ENCODE data around the gene SCART1. TPM values are rescaled to one million over a fixed set of nuclear protein-coding genes. Genes with fewer than 3 reads are reported as not detected.
"Not testable (repeated sequence)": the region's sequence is repeated elsewhere in the genome, so short reads cannot be mapped to it uniquely, and the experiment has no call there.

Gene SCART1
- 2.3 TPM for polyA plus RNA-seq
- long read RNA-seq, donor 1, result 0 reads
- long read RNA-seq, donor 2, result 0 reads
- long read RNA-seq, donor 3, result 0 reads
- long read RNA-seq, donor 4, result 0 reads
- long read RNA-seq, donor 5, result 0 reads
- long read RNA-seq, donor 6, result 0 reads
- long read RNA-seq, donor 7, result 0 reads
- long read RNA-seq, donor 8, partial matches to known transcripts, result 0 of 1 reads
- long read RNA-seq, donor 8, other reads (novel, unspliced or antisense), result 0 of 1 reads
- long read RNA-seq, donor 9, partial matches to known transcripts, result 0 of 1 reads
- long read RNA-seq, donor 9, other reads (novel, unspliced or antisense), result 0 of 1 reads
- long read RNA-seq, donor 10, result 0 reads
- long read RNA-seq, donor 11, result 0 reads

DNA sequence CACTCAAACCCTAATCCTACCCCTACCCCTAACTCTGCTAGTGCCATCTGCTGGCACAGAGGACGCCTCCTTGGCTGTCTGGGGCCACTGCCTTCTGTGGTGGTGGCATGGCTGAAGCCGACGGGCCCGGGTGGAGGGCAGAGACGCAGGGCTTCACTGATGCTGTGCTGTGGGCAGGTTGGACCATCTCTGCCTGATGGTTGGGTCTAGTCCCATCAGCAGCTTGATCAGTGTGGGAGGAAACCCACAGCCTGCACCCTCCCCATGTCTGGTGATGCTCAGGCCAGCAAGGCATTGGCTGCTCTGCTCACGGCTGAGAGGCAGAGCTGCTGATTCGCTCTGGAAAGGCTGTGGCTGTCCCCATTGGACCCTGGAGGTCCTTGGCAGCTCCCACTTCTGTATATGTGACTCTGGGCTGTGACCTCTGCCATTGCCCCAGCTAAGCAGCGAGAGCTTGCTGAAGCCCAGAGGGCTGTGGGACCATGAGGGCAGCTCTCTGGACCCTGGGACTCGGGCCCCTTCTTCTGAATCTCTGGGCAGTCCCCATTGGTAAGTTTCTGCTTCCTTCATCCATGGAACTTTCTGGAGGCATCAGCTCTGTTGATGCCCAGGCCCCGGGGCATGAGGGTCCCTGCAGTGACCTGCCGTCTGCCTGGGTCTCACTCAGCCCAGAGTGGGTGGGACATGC lies at the start of gene SCART1:
Gene SCART1 (plus strand): TSS at position 430 of the 688 bp plus-strand sequence. CDS start 53 bp downstream, at position 483.
- no peaks in the 10 kb centered on the region for H3K4me1 ChIP-seq (ENCODE audit: control insufficient read depth, insufficient read depth, low read length)
- no CpG with 5 or more reads among the region's 11 CpGs for WGBS (ENCODE audit: insufficient coverage, low lambda C conversion rate)
- DNase-seq, result no peak
- no peak within 1 kb of the TSS for H3K27ac ChIP-seq (ENCODE audit: low read length)
- peaks cover 16% of the 10 kb centered on the region for H3K9me3 ChIP-seq (ENCODE audit: control insufficient read depth, low read depth, low read length)
- no peaks in the 10 kb centered on the region for H3K36me3 ChIP-seq (ENCODE audit: control insufficient read depth, insufficient read depth, low read length)
- no peaks in the 10 kb centered on the region for H3K27me3 ChIP-seq (ENCODE audit: control insufficient read depth, insufficient read depth, low read length)
- no peak within 1 kb of the TSS for H3K4me3 ChIP-seq (ENCODE audit: low read length)

DNA sequence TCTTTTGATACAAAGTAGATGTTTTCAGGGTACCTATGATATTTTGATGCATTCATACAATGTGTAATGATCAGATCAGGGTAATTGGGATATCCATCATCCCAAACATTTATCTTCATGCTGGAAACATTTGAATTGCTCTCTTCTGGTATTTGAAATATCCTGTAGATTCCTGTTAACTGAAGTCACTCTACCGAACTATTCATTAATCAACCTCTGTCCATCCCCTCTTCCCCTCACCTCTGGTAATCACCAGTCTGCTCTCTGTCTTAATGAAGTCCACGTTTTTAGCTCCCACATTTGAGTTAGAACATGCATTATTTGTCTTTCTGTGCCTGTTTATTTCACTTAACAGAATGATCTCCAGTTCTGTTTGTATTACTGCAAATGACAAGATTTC lies 48.5 kb upstream of the SCART1 start:
- Histone ChIP-seq H3K4me3 (ENCODE audit: low read length) (no peak overlapping the region), H3K9me3 (ENCODE audit: control insufficient read depth, low read depth, low read length) (peaks cover 4% of the 10 kb centered on the region), H3K27ac (ENCODE audit: low read length) (no peak overlapping the region), H3K27me3 (ENCODE audit: control insufficient read depth, insufficient read depth, low read length) (no peaks in the 10 kb centered on the region), H3K36me3 (ENCODE audit: control insufficient read depth, insufficient read depth, low read length) (peaks cover 72% of the 10 kb centered on the region), H3K4me1 (ENCODE audit: control insufficient read depth, insufficient read depth, low read length) (no peaks in the 10 kb centered on the region)
- DNase-seq, result no peak
- WGBS (ENCODE audit: insufficient coverage, low lambda C conversion rate), result 75% methylated on average over 2 of the region's 2 CpGs

DNA sequence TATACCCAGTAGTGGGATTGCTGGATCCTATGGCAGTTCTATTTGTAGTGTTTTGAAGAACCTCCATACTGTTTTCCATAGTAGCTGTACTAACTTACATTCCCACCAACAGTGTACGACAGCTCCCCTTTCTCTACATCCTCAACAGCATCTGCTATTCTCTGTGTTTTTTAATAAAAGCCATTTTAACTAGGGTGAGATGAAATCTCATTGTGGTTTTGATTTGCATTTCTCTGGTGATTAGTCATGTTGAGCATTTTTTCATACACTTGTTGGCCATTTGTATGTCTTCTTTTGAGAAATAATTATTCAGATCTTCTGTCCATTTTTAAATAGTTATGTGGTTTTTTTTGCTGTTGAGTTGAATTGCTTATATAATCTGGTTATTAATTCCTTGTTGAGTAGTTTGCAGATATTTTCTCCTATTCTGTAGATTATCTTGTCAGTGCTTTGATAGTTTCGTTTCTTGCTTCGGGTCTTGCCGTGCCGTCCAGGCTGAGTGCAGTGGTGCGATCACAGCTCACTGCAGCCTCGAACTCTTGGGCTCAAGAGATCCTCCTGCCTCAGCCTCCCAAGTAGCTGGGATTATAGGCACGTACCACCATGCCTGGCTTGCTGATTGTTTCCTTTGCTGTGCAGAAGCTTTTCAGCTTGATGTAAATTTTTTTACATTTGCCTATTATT lies 47.8 kb upstream of the SCART1 start:
- no peaks in the 10 kb centered on the region for H3K4me1 ChIP-seq (ENCODE audit: control insufficient read depth, insufficient read depth, low read length)
- H3K9me3 ChIP-seq (ENCODE audit: control insufficient read depth, low read depth, low read length), result peaks cover 7% of the 10 kb centered on the region
- no CpG with 5 or more reads among the region's 8 CpGs for WGBS (ENCODE audit: insufficient coverage, low lambda C conversion rate)
- H3K36me3 ChIP-seq (ENCODE audit: control insufficient read depth, insufficient read depth, low read length), result peaks cover 71% of the 10 kb centered on the region
- H3K27me3 ChIP-seq (ENCODE audit: control insufficient read depth, insufficient read depth, low read length), result no peaks in the 10 kb centered on the region
- no peak overlapping the region for H3K27ac ChIP-seq (ENCODE audit: low read length)
- no peak overlapping the region for H3K4me3 ChIP-seq (ENCODE audit: low read length)
- DNase-seq, result no peak

DNA sequence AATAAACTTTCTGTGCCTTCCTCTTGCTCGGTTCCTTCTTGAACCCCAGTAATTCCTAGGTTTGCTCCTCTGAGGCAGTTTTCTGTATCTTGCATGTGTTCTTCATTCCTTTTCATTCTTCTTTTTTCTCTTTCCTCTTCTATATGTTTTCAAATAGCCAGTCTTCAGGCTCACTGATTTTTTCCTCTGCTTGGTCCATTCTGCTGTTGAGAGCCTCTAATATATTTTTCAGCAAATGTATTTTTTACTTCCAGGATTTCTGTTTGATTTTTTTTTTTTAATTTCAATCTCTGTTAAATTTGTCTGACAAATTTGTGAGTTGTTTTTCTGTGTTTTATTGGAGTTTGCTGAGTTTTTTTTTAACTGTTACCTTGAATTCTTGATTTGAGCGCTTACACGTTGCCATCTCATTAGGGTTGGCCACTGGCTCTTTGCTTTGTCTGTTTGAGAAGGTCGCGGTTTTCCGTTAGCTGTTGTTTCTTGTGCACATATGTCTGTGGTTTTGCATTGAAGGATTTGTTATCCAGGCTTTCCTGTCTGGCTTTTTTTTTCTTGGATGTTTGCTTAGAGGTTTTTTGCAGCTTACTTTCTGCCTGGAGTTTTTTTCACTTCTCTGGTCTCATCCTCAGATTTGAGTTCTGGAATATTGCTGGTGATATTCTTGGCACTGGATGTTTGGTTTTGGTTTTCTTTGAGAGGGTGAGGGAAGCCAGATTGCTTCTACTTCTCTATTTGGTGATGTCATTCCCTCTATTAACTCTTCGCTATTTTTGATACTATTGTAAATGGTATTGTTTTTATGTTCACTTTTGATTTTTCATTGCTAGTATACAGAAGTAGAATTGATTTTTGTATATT lies 42.0 kb upstream of the SCART1 start:
- Histone ChIP-seq H3K27me3 (ENCODE audit: control insufficient read depth, insufficient read depth, low read length) (no peaks in the 10 kb centered on the region), H3K4me3 (ENCODE audit: low read length) (no peak overlapping the region), H3K9me3 (ENCODE audit: control insufficient read depth, low read depth, low read length) (peaks cover 38% of the 10 kb centered on the region), H3K4me1 (ENCODE audit: control insufficient read depth, insufficient read depth, low read length) (no peaks in the 10 kb centered on the region), H3K27ac (ENCODE audit: low read length) (no peak overlapping the region), H3K36me3 (ENCODE audit: control insufficient read depth, insufficient read depth, low read length) (peaks cover 57% of the 10 kb centered on the region)
- DNase-seq, result no peak
- WGBS (ENCODE audit: insufficient coverage, low lambda C conversion rate), result 98% methylated on average over 6 of the region's 7 CpGs

DNA sequence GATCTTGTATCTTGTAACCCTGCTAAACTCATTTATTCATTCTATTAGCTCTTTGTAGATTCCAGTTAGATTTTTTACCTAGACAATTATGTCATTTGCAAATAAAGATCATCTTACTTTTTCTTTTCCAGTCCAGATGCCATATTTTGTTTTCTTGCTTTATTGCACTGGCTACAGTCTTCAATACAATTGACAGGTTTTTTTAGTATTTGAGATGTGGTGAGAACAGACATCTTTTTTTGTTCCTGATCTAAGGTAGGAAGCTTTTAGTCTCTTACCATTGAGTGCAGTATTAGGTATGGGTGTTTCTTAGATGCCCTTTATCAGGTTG lies 41.4 kb upstream of the SCART1 start:
- H3K4me1 ChIP-seq (ENCODE audit: control insufficient read depth, insufficient read depth, low read length), result no peaks in the 10 kb centered on the region
- no peaks in the 10 kb centered on the region for H3K27me3 ChIP-seq (ENCODE audit: control insufficient read depth, insufficient read depth, low read length)
- no peak overlapping the region for H3K27ac ChIP-seq (ENCODE audit: low read length)
- no peak for DNase-seq
- H3K36me3 ChIP-seq (ENCODE audit: control insufficient read depth, insufficient read depth, low read length), result peaks cover 54% of the 10 kb centered on the region
- H3K9me3 ChIP-seq (ENCODE audit: control insufficient read depth, low read depth, low read length), result peaks cover 38% of the 10 kb centered on the region
- H3K4me3 ChIP-seq (ENCODE audit: low read length), result no peak overlapping the region

DNA sequence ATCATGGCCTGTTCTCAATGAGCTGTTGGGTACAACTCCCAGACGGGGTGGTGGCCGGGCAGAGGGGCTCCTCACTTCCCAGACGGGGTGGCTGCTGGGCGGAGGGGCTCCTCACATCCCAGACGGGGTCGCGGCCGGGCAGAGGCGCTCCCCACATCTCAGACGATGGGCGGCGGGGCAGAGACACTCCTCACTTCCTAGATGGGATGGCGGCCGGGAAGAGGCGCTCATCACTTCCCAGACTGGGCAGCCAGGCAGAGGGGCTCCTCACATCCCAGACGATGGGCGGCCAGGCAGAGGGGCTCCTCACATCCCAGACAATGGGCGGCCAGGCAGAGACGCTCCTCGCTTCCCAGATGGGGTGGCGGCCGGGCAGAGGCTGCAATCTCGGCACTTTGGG lies 39.3 kb upstream of the SCART1 start:
- DNase-seq; H3K4me1 ChIP-seq (ENCODE audit: control insufficient read depth, insufficient read depth, low read length); H3K27ac ChIP-seq (ENCODE audit: low read length); H3K27me3 ChIP-seq (ENCODE audit: control insufficient read depth, insufficient read depth, low read length); H3K4me3 ChIP-seq (ENCODE audit: low read length): not testable (repeated sequence)
- H3K36me3 ChIP-seq (ENCODE audit: control insufficient read depth, insufficient read depth, low read length), result peaks cover 54% of the 10 kb centered on the region
- peaks cover 38% of the 10 kb centered on the region for H3K9me3 ChIP-seq (ENCODE audit: control insufficient read depth, low read depth, low read length)
- no CpG with 5 or more reads among the region's 23 CpGs for WGBS (ENCODE audit: insufficient coverage, low lambda C conversion rate)

DNA sequence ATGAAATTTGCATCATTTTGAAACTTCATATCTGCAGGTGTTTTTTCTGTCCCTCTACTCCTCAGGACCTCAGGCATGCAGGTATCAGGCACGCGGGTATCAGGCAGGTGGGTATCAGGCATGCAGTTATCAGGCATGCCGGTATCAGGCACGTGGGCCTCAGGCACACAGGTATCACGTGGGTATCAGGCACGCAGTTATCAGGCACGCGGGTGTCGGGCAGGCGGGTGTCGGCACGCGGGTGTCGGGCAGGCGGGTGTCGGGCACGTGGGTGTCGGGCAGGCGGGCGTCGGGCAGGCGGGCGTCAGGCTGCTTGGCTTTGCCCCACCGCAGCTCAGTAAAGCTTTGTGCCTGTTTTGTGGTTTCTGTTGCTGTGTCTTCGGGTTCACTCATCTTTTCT lies 38.0 kb upstream of the SCART1 start:
- peaks cover 31% of the 10 kb centered on the region for H3K9me3 ChIP-seq (ENCODE audit: control insufficient read depth, low read depth, low read length)
- H3K4me1 ChIP-seq (ENCODE audit: control insufficient read depth, insufficient read depth, low read length), result no peaks in the 10 kb centered on the region
- no peak for DNase-seq
- WGBS (ENCODE audit: insufficient coverage, low lambda C conversion rate), result no CpG with 5 or more reads among the region's 25 CpGs
- no peak overlapping the region for H3K4me3 ChIP-seq (ENCODE audit: low read length)
- H3K27me3 ChIP-seq (ENCODE audit: control insufficient read depth, insufficient read depth, low read length), result no peaks in the 10 kb centered on the region
- H3K27ac ChIP-seq (ENCODE audit: low read length), result no peak overlapping the region
- peaks cover 56% of the 10 kb centered on the region for H3K36me3 ChIP-seq (ENCODE audit: control insufficient read depth, insufficient read depth, low read length)

DNA sequence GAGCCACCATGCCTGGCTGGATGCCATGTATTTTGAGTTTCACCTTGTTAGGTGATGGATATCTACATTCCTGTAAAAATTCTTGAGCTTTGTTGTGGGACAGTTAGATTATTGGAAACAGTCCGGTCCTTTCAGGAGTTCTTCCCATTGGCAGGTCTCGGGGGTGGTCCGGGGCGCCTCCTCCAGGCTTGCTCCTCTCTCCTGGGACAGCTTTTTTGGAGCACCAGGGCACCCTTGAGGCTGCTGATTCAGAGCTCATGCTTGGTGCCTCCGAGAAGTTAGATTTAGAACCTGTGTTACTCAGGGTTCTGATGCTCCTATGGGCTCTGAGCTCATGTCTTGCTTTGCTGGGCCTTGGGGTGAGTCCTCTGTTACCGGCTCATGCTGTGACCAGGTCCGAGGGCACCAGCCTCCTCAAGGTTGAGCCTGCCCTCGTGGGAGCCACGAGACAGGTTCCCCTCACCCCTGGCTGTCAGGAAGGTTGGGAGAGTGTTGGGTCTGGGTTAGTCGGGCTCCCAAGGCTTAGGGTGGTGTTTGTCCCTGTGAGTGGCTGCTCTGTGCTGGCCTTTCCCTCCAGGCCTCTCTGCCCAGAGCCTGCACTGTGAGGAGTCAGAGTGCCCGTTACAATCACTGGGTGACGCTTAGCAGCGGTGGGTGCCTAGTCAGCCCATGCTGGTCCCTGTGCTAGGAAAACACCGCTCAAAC lies 35.3 kb upstream of the SCART1 start:
- no peak overlapping the region for H3K27ac ChIP-seq (ENCODE audit: low read length)
- no peak overlapping the region for H3K4me3 ChIP-seq (ENCODE audit: low read length)
- WGBS (ENCODE audit: insufficient coverage, low lambda C conversion rate), result no CpG with 5 or more reads among the region's 14 CpGs
- H3K4me1 ChIP-seq (ENCODE audit: control insufficient read depth, insufficient read depth, low read length), result no peaks in the 10 kb centered on the region
- H3K27me3 ChIP-seq (ENCODE audit: control insufficient read depth, insufficient read depth, low read length), result peaks cover 4% of the 10 kb centered on the region
- peaks cover 36% of the 10 kb centered on the region for H3K36me3 ChIP-seq (ENCODE audit: control insufficient read depth, insufficient read depth, low read length)
- H3K9me3 ChIP-seq (ENCODE audit: control insufficient read depth, low read depth, low read length), result peaks cover 17% of the 10 kb centered on the region
- DNase-seq, result no peak

DNA sequence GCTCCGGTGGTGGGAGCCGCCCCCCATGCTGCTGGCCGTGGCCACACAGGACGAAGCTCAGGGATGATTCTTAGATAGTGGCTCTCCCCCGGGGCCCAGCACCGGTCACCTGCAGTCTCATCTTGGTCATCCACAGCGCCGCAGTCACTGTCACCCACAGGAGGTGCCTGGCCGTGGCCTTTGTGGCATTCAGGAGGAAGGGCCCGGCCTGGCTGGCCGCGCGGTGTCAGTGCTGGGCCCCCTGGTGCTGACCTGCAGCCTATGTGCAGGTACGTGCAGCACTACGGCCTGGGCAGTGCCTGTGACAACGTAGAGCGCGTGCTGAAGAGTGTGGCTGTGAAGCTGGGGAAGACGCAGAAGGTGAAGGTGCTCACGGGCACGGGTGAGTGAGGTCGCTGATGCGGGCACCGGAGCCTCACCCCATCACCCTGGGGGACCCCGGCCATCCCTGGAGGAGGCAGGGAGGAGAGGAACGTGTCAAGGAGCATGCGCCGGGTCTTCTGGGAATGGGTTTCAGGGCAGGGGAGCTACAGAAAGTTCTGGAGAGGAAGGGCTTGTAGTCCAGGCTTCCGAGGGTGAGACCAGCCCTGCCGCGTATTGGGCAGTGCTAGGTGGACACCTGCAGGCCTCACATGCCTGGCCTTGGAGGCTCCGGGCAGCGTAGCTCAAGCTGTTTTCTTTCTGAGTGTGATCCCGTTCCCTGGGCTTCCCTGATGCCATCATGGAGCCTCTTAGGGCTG lies 34.4 kb upstream of the SCART1 start:
- Histone ChIP-seq H3K27me3 (ENCODE audit: control insufficient read depth, insufficient read depth, low read length) (peaks cover 4% of the 10 kb centered on the region), H3K4me1 (ENCODE audit: control insufficient read depth, insufficient read depth, low read length) (no peaks in the 10 kb centered on the region), H3K36me3 (ENCODE audit: control insufficient read depth, insufficient read depth, low read length) (peaks cover 36% of the 10 kb centered on the region), H3K9me3 (ENCODE audit: control insufficient read depth, low read depth, low read length) (peaks cover 15% of the 10 kb centered on the region), H3K4me3 (ENCODE audit: low read length) (no peak overlapping the region), H3K27ac (ENCODE audit: low read length) (no peak overlapping the region)
- WGBS (ENCODE audit: insufficient coverage, low lambda C conversion rate), result no CpG with 5 or more reads among the region's 34 CpGs
- DNase-seq, result no peak
